ENCODE data around the gene RPA3. TPM values are rescaled to one million over a fixed set of nuclear protein-coding genes. Genes with fewer than 3 reads are reported as not detected.

The RPA3 gene
- total RNA-seq, 2 donors from 2014 or later, result 150 to 163 TPM

GRCh38 chr7:7705318-7705717, 13.1 kb downstream of the RPA3 start:
- H3K27ac Mint-ChIP-seq, result no peak overlapping the region
- no peak for DNase-seq (ENCODE audit: low spot score in 2 of 2)
- no peaks in the 10 kb centered on the region for H3K9me3 Mint-ChIP-seq
- ATAC-seq, result no peak
- H3K36me3 Mint-ChIP-seq, result no peaks in the 10 kb centered on the region

DNA sequence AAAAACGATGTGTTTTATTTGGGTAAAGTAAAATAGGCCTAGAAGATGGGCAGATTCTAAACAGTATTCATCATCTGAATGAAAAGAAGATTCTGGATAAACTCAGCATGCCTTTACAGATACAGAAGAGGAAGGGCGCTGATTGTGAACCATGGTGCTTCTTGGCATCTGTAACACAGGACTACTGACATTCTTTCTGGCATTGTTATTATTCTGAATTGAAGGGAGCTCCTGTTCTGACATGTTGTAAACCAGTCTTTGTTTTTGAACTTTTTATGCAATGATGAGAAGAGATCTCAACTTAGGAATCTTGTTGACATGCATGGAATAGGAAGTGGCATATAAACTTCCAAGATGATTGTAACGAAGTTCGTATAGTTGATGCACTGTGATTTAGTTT, 13.5 kb downstream of the RPA3 start:
- Mint-ChIP-seq H3K27ac (no peak overlapping the region), H3K36me3 (no peaks in the 10 kb centered on the region), H3K9me3 (no peaks in the 10 kb centered on the region)
- no peak for ATAC-seq
- DNase-seq (ENCODE audit: low spot score in 2 of 2), result no peak

DNA sequence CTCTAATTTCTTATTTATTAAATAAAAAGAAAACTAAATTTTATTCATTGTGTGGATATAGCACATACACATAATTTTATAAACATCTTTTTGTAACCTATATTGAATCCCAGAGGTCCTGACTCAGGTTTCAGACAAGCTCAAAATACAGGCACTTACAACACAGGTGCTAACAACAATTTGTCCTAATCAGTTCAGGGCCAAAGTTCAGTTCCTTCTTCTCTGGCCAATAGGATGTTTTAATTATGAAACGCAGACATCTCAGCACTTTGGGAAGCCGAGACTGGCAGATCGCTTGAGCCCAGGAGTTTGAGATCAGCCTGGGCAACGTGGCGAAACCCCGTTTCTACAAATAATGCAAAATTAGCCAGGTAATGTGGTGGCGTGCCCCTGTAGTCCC, 15.0 kb downstream of the RPA3 start:
- ATAC-seq (no peak), DNase-seq (ENCODE audit: low spot score in 2 of 2) (no peak)
- no peaks in the 10 kb centered on the region for H3K9me3 Mint-ChIP-seq
- no peak overlapping the region for H3K27ac Mint-ChIP-seq
- no peaks in the 10 kb centered on the region for H3K36me3 Mint-ChIP-seq

- DNase-seq (ENCODE audit: low spot score in 2 of 2) (no peak), ATAC-seq (no peak)
- Mint-ChIP-seq H3K9me3 (no peaks in the 10 kb centered on the region), H3K27ac (no peak overlapping the region), H3K36me3 (no peaks in the 10 kb centered on the region)
These were observed 15.6 kb downstream of the RPA3 start for GRCh38 chr7:7702826-7703225.

- DNase-seq (ENCODE audit: low spot score in 2 of 2) (no peak), ATAC-seq (no peak)
- no peaks in the 10 kb centered on the region for H3K9me3 Mint-ChIP-seq
- H3K36me3 Mint-ChIP-seq, result peaks cover 0 to 3% of the 10 kb centered on the region in 2 donors
- no peak overlapping the region for H3K27ac Mint-ChIP-seq
These were observed 16.9 kb downstream of the RPA3 start for GRCh38 chr7:7701527-7701926.

DNA sequence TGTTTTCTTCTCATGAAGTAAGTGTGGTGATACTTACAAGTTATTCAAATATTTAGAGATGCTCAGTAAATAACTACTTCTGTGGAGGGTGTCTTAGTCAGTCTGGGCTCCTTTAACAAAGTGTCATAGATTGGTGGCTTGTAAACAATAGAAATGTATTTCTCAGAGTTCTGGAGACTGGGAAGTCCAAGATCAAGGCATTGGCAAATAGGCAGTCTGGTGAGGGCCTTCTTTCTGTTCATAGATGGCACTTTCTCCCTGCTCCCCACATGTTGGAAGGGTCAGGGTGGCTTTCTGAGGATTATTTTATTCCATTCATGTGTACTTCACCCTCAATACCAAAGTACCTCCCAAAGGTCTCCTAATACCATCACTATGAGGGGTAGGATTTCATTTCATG, 18.4 kb downstream of the RPA3 start:
- H3K9me3 Mint-ChIP-seq, result no peaks in the 10 kb centered on the region
- peaks cover 2 to 5% of the 10 kb centered on the region in 2 donors for H3K36me3 Mint-ChIP-seq
- DNase-seq (ENCODE audit: low spot score in 2 of 2), result no peak
- no peak for ATAC-seq
- no peak overlapping the region for H3K27ac Mint-ChIP-seq

- Mint-ChIP-seq H3K36me3 (peaks cover 7 to 11% of the 10 kb centered on the region in 2 donors), H3K9me3 (peaks cover 0 to 5% of the 10 kb centered on the region in 2 donors), H3K27ac (no peak overlapping the region)
- ATAC-seq (no peak), DNase-seq (ENCODE audit: low spot score in 2 of 2) (no peak)
These were observed 19.0 kb downstream of the RPA3 start for GRCh38 chr7:7699380-7699779.

- ATAC-seq, result no peak
- Mint-ChIP-seq H3K27ac (no peak overlapping the region), H3K36me3 (peaks cover 9 to 11% of the 10 kb centered on the region in 2 donors), H3K9me3 (peaks cover 0 to 7% of the 10 kb centered on the region in 2 donors)
- DNase-seq (ENCODE audit: low spot score in 2 of 2), result no peak
These were observed 19.5 kb downstream of the RPA3 start for GRCh38 chr7:7698930-7699329.

DNA sequence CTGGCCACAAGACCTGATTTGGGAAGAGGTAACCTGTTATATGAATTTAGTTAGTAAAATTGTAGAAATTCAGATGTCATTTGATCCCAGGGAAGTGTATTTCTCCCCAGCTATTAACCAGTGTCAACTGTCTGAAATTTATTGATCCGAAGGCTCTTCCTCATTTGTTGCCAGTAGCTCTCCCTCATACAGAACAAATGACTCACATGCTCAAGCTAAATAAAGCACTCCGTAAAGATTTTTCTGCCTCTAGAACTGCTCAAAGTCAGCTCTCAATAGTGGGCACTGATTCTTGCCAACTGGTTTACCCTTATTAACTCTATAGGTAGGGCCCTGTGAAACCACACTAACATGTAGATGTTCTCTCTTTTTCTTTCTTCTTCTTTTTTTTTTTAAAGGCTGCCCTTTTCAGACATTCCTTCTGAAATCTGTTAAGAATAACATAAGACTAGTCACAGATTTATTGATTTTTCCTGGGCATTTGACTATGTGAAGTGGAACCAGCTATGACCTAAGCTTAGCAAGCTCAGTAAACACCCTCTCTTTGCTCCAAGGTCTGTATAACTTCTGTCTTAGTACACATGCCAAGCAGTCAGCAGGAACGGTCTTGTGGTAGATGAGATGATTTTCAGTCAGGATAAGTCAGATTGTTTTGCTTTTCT, 21.8 kb downstream of the RPA3 start:
- H3K27ac Mint-ChIP-seq, result no peak overlapping the region

GRCh38 chr7:7695111-7695817, 23.1 kb downstream of the RPA3 start:
- peaks cover 9 to 11% of the 10 kb centered on the region in 2 donors for H3K36me3 Mint-ChIP-seq
- H3K9me3 Mint-ChIP-seq, result peaks cover 0 to 7% of the 10 kb centered on the region in 2 donors
- ATAC-seq, result no peak
- H3K27ac Mint-ChIP-seq, result no peak overlapping the region
- DNase-seq (ENCODE audit: low spot score in 2 of 2), result no peak

More for the DNA sequence above, 21.8 kb downstream of the RPA3 start:
- no peak for ATAC-seq
- Mint-ChIP-seq H3K36me3 (peaks cover 9 to 11% of the 10 kb centered on the region in 2 donors), H3K9me3 (peaks cover 0 to 7% of the 10 kb centered on the region in 2 donors)
- DNase-seq (ENCODE audit: low spot score in 2 of 2), result no peak

GRCh38 chr7:7694542-7694941, 23.9 kb downstream of the RPA3 start:
- Mint-ChIP-seq H3K9me3 (peaks cover 0 to 7% of the 10 kb centered on the region in 2 donors), H3K27ac (no peak overlapping the region), H3K36me3 (peaks cover 9 to 11% of the 10 kb centered on the region in 2 donors)
- ATAC-seq (no peak), DNase-seq (ENCODE audit: low spot score in 2 of 2) (no peak)

- H3K27ac Mint-ChIP-seq, result no peak overlapping the region
- no peak for DNase-seq (ENCODE audit: low spot score in 2 of 2)
- no peak for ATAC-seq
- H3K9me3 Mint-ChIP-seq, result peaks cover 0 to 7% of the 10 kb centered on the region in 2 donors
- peaks cover 9 to 11% of the 10 kb centered on the region in 2 donors for H3K36me3 Mint-ChIP-seq
These were observed 24.5 kb downstream of the RPA3 start for GRCh38 chr7:7693881-7694280.

GRCh38 chr7:7688956-7689355, 29.5 kb downstream of the RPA3 start:
- ATAC-seq (no peak), DNase-seq (ENCODE audit: low spot score in 2 of 2) (no peak)
- H3K9me3 Mint-ChIP-seq, result no peaks in the 10 kb centered on the region
- H3K27ac Mint-ChIP-seq, result no peak overlapping the region
- no peaks in the 10 kb centered on the region for H3K36me3 Mint-ChIP-seq

- ATAC-seq (no peak), DNase-seq (ENCODE audit: low spot score in 2 of 2) (no peak)
- Mint-ChIP-seq H3K27ac (no peak overlapping the region), H3K9me3 (no peaks in the 10 kb centered on the region), H3K36me3 (no peaks in the 10 kb centered on the region)
These were observed 30.1 kb downstream of the RPA3 start for GRCh38 chr7:7688310-7688709.

DNA sequence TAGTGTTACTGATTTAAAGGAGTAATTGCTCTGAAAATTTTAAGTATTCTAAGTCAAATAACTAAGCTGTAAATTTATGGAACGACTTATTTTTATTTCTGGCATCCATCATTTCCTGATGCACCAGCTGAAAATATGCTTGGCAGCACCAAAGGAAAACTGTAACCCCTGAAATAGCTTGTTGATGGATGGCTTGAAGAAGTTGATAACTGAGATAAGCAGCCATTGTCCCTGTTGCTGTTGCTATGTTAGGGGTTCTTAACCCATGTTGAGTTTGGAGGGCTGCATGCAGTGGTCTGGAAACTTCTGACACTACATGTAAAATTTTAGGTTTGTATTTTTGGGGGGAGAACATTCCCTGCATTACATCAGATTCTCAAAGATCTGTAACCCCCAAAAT, 30.6 kb downstream of the RPA3 start:
- ATAC-seq, result no peak
- Mint-ChIP-seq H3K36me3 (no peaks in the 10 kb centered on the region), H3K9me3 (no peaks in the 10 kb centered on the region), H3K27ac (no peak overlapping the region)
- no peak for DNase-seq (ENCODE audit: low spot score in 2 of 2)

GRCh38 chr7:7686811-7687508, 31.4 kb downstream of the RPA3 start:
- Mint-ChIP-seq H3K36me3 (no peaks in the 10 kb centered on the region), H3K9me3 (no peaks in the 10 kb centered on the region), H3K27ac (no peak overlapping the region)
- ATAC-seq (no peak), DNase-seq (ENCODE audit: low spot score in 2 of 2) (no peak)

- no peaks in the 10 kb centered on the region for H3K9me3 Mint-ChIP-seq
- ATAC-seq, result no peak
- peaks cover 0 to 2% of the 10 kb centered on the region in 2 donors for H3K36me3 Mint-ChIP-seq
These were observed 35.5 kb downstream of the RPA3 start for GRCh38 chr7:7682861-7683260.

More at GRCh38 chr7:7682861-7683260, 35.5 kb downstream of the RPA3 start:
- H3K27ac Mint-ChIP-seq, result no peak overlapping the region
- no peak for DNase-seq (ENCODE audit: low spot score in 2 of 2)
